PC-3 (cell line): ENCODE measurements around the gene LGALSL.

Experiments used
- CTCF ChIP-seq: fragments of 300-600 bp; sonication (generic); conservative IDR thresholded peaks from 2 replicates; pipeline ENCODE4 v1.5.1; 2017; ENCODE audit warnings: antibody characterized with exemption, low read depth, mild to moderate bottlenecking, low read length
- EZH2phosphoT487 ChIP-seq: fragments of 300-600 bp; sonication (generic); IDR thresholded peaks from 2 replicates; pipeline ENCODE4 v1.6.1; 2018; ENCODE audit warnings: mild to moderate bottlenecking, antibody characterized with exemption, low read length, borderline replicate concordance

- TF ChIP-seq CTCF (no peak), EZH2phosphoT487 (no peak)
Observed at GRCh38 chr2:64408031-64408430, 45.9 kb upstream of the LGALSL start.
